GM19438 (cell line): ENCODE results near the gene AGO4.
"Not testable (repeated sequence)": the region's sequence is repeated elsewhere in the genome, so short reads cannot be mapped to it uniquely, and the experiment has no call there.

Source experiments
- ATAC-seq: cut with Tn5 transposase; IDR thresholded peaks from one replicate; pipeline ENCODE4 v1.9.1; 2021; ENCODE audit warnings: low read depth; ENCODE audit not compliant: unreplicated experiment

Gene AGO4

DNA sequence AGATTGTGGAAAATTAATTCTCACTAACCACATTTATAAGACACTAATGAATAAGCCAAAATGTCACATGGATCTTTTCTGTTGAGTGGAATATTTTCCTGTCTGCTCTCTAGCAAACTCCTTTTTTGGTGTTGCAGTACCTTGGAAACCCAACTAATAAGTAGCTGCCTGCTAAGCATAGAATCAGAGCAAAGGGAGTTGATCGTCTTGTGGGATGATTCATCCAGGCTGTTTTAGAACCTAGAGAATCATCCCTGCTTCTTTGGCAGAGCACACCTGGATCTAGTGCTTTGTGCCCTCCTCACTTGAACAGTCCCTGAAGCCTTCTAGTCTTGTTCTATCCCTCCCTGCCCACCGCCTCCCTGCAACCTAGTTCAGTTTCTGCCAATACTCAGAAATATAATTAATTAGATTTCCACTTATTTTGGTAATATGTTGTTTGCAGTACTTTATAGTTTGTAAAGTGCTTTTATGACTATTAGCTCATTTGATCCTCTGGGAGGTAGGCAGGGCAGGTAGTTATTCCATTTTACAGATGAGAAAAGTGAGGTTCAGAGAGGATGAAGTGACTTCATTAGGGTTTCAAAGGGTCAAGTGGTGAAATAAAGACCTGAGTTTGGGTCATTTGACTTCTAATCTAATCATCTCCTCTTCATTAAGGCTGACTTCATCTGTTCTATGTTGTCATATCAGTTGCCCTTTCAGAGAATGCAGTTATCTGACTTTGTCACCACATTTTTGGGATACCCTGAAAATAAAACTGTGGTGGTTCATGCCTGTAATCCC is 2.5 kb downstream of the AGO4 start:
- no peak for ATAC-seq

GRCh38 chr1:35812754-35813153 is 4.9 kb downstream of the AGO4 start:
- not testable (repeated sequence) for ATAC-seq

- no peak for ATAC-seq
These were observed 17.4 kb downstream of the AGO4 start for GRCh38 chr1:35825255-35825654.

GRCh38 chr1:35832276-35832905 is 24.6 kb downstream of the AGO4 start:
- no peak for ATAC-seq

- ATAC-seq = no peak
These were observed 25.6 kb downstream of the AGO4 start for GRCh38 chr1:35833395-35833794.

DNA sequence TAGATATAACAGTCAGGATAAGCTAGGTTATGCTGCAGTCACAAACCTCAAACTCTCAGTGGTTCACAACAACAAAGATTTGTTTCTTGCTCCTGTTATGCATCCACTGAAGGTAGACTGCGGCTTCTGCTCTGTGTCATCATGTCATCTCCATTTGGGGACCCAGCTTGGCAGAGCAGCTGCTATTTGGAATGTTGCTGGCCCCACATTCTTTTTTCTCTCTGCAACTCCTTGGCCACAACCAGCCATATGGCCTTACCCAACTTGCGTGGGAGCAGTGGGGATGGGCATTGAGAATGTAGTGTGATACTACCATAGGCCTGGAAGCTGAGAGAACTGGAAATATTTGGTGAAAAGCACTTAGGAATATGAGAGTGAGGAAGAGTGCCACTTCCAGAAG is 26.4 kb downstream of the AGO4 start:
- ATAC-seq = no peak

GRCh38 chr1:35835398-35835797 is 27.6 kb downstream of the AGO4 start:
- no peak for ATAC-seq

- ATAC-seq = no peak
These were observed 28.9 kb downstream of the AGO4 start for GRCh38 chr1:35836734-35837133.

GRCh38 chr1:35838693-35839245 is 31.0 kb downstream of the AGO4 start:
- no peak for ATAC-seq

- no peak for ATAC-seq
These were observed 37.0 kb downstream of the AGO4 start for GRCh38 chr1:35844826-35845225.

DNA sequence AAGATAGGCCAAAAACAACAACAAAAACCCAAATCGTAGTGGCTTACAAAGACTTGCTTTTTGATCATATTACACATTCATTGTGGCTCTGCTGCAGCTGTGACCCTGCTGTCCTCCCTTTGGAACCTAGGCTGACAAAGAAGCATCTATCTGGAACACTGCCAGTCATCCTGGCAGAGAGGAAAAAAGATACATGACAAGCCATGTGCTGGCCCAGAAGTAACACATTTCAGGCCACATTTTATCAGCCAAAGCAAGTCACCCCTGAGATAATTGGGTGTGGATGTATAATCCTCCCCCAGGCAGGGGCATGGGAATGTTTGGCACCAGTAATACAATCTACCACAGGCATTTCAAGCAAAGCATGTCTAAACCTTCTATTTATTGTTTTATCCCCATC is 38.0 kb downstream of the AGO4 start:
- no peak for ATAC-seq

DNA sequence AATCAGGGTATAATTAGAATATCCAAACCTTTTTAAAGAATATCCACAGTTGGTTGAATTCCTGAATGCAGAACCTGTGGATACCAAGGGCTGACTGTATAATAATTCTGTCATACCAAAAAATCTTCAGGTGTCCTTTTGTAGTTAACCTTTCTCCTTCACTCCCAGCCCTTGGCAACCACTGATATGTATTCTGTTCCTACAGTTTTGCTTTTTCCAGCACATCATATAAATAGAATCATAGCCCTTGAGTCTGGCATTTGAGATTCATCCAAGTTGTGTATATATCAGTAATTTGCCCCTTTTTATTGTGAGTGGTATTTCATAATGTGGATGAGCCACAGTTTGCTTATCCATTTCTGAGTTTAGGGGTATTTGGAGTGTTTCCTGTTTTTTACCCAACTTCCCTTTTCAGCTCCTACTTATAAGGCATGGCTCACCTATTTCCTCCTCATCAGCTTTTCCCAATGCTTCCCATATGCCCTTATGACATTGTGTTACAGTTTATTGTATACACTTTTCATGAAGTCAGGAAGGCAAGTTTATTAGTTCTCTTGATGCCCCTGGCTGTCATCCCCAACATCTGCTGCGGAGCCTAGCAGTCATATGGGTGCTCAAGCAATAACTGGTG is 40.2 kb downstream of the AGO4 start:
- ATAC-seq = no peak

GRCh38 chr1:35850051-35850450 is 42.2 kb downstream of the AGO4 start:
- no peak for ATAC-seq

GRCh38 chr1:35850716-35851115 is 42.9 kb downstream of the AGO4 start:
- no peak for ATAC-seq

- ATAC-seq = no peak
These were observed 43.5 kb downstream of the AGO4 start for GRCh38 chr1:35851132-35851869.

DNA sequence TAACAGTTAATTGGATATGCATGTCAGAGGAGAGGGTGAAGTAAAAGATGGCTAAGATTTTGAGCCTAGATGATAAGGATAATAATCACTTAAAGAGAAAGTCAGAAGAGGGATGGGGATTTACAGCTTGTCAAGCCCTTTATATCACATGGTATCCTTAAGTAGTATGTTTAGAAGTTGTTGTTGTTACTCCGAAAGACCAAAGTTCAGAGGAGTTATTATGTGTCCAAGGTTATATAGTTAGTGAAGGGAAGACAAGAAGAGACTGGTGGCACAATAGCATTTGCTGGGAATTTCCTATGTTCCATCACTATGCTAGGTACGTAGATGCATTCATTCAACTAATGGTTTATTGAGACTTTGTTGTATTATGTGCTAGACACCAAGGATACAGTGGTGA is 44.4 kb downstream of the AGO4 start:
- no peak for ATAC-seq

- no peak for ATAC-seq
These were observed 47.3 kb downstream of the AGO4 start for GRCh38 chr1:35854989-35855700.

- ATAC-seq = no peak
These were observed 49.1 kb downstream of the AGO4 start for GRCh38 chr1:35856964-35857363.

GRCh38 chr1:35857830-35858229 is 50.0 kb downstream of the AGO4 start:
- no peak for ATAC-seq

DNA sequence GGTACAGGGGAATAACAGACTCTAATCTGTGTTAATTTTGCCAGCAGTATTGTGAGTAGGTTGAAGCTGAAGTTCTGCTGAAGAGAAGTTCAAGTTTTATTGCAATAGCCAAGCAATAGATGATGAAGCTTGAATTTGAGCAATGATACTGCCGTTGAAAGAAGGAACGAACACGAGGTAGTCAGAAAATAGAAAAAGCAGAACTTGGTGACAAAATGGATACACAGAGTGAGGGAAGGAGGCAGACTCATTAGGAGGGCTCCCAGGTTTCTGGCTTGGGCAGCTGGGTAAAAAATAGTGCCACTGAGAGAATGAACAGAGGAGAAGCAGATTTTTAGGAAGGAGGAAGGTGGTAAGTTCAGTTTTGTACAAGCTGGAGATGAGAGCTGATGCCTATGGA is 52.9 kb downstream of the AGO4 start:
- no peak for ATAC-seq
